A549 treated with Mapracorat at 1 μM for 4 hours (cell line): ENCODE measurements around the gene HNRNPDL. TPM values are rescaled to one million over a fixed set of nuclear protein-coding genes. Genes with fewer than 3 reads are reported as not detected.

Experiments used
- total RNA-seq: library from RNA; stranded (reverse); fragments of 200-300 nt; extraction: Qiagen RNA extraction; gene quantifications from 5 replicates; pipeline ENCODE4 v1.2.3, GENCODE V29; 2022

The HNRNPDL gene
- total RNA-seq: 230 to 388 TPM (median 275 TPM) in 5 replicates

GRCh38 chr4:82430193-82430963, at the start of gene HNRNPDL, which contains the start of gene ENOPH1:
Gene HNRNPDL, minus strand, starts transcription at chr4:82430462. Its CDS starts 772 bp downstream, at chr4:82429690.
Gene ENOPH1, plus strand, starts transcription at chr4:82430590. Its CDS starts 240 bp downstream, at chr4:82430830.

GRCh38 chr4:82373816-82374625, 56.2 kb downstream of the HNRNPDL start, which contains the start of gene HNRNPD:
Gene HNRNPD, minus strand, starts transcription at chr4:82373991. Its CDS starts 313 bp downstream, at chr4:82373678.

Other genes with a start within 250 kb of the HNRNPDL start
- 230 to 330 TPM (median 232 TPM) in 5 replicates for gene HNRNPD, start 56.5 kb downstream of the HNRNPDL start, total RNA-seq
- gene ENOPH1, start 128 bp upstream of the HNRNPDL start, total RNA-seq: 27.7 to 31.2 TPM (median 29.8 TPM) in 5 replicates
- gene TMEM150C, start 131.5 kb upstream of the HNRNPDL start, total RNA-seq: 0.53 to 1.4 TPM (median 1.0 TPM) in 5 replicates